Lower leg skin (tissue), 4 donors: ENCODE measurements around the gene TAGLN3. TPM values are rescaled to one million over a fixed set of nuclear protein-coding genes. Genes with fewer than 3 reads are reported as not detected.

ENCODE experiments used
- DNase-seq, 2 donors: peaks; one replicate each; pipeline ENCODE4 v3.0.0-alpha.2; 2019; ENCODE audit warnings: low spot score in 2 of 2
- H3K4me3 ChIP-seq: fragments of 200-600 bp; sonication (generic); 2 replicates; pipeline ENCODE4 v1.5.1; 2017; ENCODE audit warnings: mild to moderate bottlenecking, low read depth; ENCODE audit not compliant: poor library complexity, severe bottlenecking
- POLR2A ChIP-seq, 2 donors: fragments of 450-650 bp; IDR thresholded peaks; one replicate each; pipeline ENCODE4 v1.6.1; 2016 to 2017; ENCODE audit warnings: antibody characterized with exemption in 2 of 2, mild to moderate bottlenecking in 1 of 2, moderate library complexity in 1 of 2
- WGBS, 2 donors: methylation state at CpG; one replicate each; pipeline ENCODE4 v1.1.5; 2018; 5-methylcytosine and 5-hydroxymethylcytosine counted together
- intact Hi-C: fragments of 100-400 bp; cut with DNase I; formaldehyde crosslinking; loops from one replicate; pipeline ENCODE4 v1.15.0; 2023; ENCODE audit warnings: low total_unique reads
- total RNA-seq, 4 donors: library from RNA; depleted of rRNA; stranded (reverse); fragments of >200 nt; gene quantifications; one replicate each; pipeline ENCODE4 v1.1.0, GENCODE V29; 2016
- TF ChIP-seq, protein P1 (sequence below), 3 donors: fragments of 450-650 bp; IDR thresholded peaks; one replicate each; pipeline ENCODE4 v1.5.1; 2016; ENCODE audit warnings: antibody characterized with exemption in 3 of 3, mild to moderate bottlenecking in 3 of 3, moderate library complexity in 2 of 3

The TAGLN3 gene
- total RNA-seq, 4 donors from 2014 or later: 0.37 to 0.68 TPM; not detected in 2

DNA sequence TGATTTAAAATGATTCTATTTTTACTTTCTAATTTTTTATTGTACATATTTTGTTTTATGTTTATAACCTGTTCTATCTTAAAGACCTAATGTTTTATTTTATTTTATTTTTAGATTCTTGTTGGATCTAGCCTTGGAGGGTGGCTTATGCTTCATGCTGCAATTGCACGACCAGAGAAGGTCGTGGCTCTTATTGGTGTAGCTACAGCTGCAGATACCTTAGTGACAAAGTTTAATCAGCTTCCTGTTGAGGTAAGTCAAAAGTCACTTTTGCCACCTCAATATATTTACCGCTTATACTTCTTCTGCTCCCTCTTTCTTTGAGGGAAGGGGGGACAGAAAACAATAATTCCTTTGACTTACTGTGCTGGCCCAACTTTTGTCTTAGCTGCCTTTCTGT is 11.9 kb upstream of the TAGLN3 start:
- 89 to 91% methylated on average over 3 of the region's 3 CpGs for WGBS, 2 donors

DNA sequence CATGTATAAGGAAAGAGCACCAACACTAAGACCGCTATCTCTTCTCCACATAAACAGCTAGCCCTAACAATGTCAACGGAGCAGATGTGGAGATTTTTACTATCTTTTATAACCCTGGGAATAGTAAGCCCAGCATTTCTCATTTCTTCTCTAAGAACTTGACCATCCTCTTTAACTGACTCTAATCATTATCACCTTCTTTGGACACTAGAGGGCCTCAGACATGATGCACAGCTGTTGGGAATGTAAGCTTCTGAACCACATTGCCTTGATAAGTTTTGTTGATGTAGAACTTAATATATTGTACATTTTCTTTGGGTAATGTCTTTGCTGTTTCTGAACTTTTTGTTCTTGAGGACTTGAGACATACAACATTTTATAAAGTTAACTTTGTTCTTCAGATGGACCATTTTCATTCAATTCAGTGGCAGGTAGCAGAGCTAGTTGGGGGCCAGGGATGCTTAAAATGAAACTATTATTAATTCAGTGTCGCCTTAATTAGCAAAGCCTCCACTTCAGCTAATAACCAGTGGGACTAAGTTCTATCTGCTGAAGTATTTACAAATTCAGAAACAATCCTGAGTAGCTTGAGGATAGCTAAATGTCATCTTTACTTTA is 9.6 kb upstream of the TAGLN3 start:
- no peak overlapping the region for H3K4me3 ChIP-seq
- TF ChIP-seq, protein P1, sequence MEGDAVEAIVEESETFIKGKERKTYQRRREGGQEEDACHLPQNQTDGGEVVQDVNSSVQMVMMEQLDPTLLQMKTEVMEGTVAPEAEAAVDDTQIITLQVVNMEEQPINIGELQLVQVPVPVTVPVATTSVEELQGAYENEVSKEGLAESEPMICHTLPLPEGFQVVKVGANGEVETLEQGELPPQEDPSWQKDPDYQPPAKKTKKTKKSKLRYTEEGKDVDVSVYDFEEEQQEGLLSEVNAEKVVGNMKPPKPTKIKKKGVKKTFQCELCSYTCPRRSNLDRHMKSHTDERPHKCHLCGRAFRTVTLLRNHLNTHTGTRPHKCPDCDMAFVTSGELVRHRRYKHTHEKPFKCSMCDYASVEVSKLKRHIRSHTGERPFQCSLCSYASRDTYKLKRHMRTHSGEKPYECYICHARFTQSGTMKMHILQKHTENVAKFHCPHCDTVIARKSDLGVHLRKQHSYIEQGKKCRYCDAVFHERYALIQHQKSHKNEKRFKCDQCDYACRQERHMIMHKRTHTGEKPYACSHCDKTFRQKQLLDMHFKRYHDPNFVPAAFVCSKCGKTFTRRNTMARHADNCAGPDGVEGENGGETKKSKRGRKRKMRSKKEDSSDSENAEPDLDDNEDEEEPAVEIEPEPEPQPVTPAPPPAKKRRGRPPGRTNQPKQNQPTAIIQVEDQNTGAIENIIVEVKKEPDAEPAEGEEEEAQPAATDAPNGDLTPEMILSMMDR (IDR thresholded peaks at IDR 0.05): no peak
- TF ChIP-seq POLR2A (IDR thresholded peaks at IDR 0.05): no peak
- 58 to 65% methylated on average over 3 of the region's 3 CpGs for WGBS, 2 donors
- intact Hi-C loops: no loop called here
- no peak for DNase-seq

More for the DNA sequence above, 11.9 kb upstream of the TAGLN3 start:
- TF ChIP-seq, protein P1 (IDR thresholded peaks at IDR 0.05): no peak
- no peak for TF ChIP-seq POLR2A (IDR thresholded peaks at IDR 0.05)
- DNase-seq: no peak
- H3K4me3 ChIP-seq: no peak overlapping the region
- intact Hi-C loops: no loop called here

GRCh38 chr3:111993038-111993437 is 5.7 kb upstream of the TAGLN3 start:
- TF ChIP-seq, protein P1 (IDR thresholded peaks at IDR 0.05): no peak
- no peak for TF ChIP-seq POLR2A (IDR thresholded peaks at IDR 0.05)
- intact Hi-C loops: no loop called here
- H3K4me3 ChIP-seq: no peak overlapping the region
- DNase-seq: no peak
- WGBS, 2 donors: 78 to 81% methylated on average over 2 of the region's 2 CpGs

- TF ChIP-seq, protein P1 (IDR thresholded peaks at IDR 0.05): no peak
- TF ChIP-seq POLR2A (IDR thresholded peaks at IDR 0.05): no peak
- intact Hi-C loops: no loop called here
Measured at GRCh38 chr3:111999484-112000324, 982 bp downstream of the TAGLN3 start.

GRCh38 chr3:112000367-112000771 is 1.6 kb downstream of the TAGLN3 start:
- H3K4me3 ChIP-seq: no peak overlapping the region
- no peak for TF ChIP-seq POLR2A (IDR thresholded peaks at IDR 0.05)
- TF ChIP-seq, protein P1 (IDR thresholded peaks at IDR 0.05): no peak
- intact Hi-C loops: no loop called here
- no peak for DNase-seq
- 94 to 97% methylated on average over 5 of the region's 5 CpGs for WGBS, 2 donors

More at GRCh38 chr3:111999484-112000324, 982 bp downstream of the TAGLN3 start:
- no peak for DNase-seq
- H3K4me3 ChIP-seq: no peak overlapping the region
- WGBS, 2 donors: 33 to 38% methylated on average over 18 to 19 of the region's 19 CpGs
